H7 (cell line): ENCODE data around the gene DCX. TPM values are rescaled to one million over a fixed set of nuclear protein-coding genes. Genes with fewer than 3 reads are reported as not detected.

ENCODE experiments used
- DNase-seq: peaks from one replicate; pipeline ENCODE4 v3.0.0; 2012
- H3K27me3 ChIP-seq: 2 replicates; pipeline ENCODE4 v1.6.0; 2011; ENCODE audit warnings: mild to moderate bottlenecking, low read length; ENCODE audit not compliant: control insufficient read depth, insufficient read depth
- H3K36me3 ChIP-seq: replicated peaks from 2 replicates; pipeline ENCODE4 v1.5.1; 2011; ENCODE audit warnings: low read length; ENCODE audit not compliant: control insufficient read depth, insufficient read depth
- H3K4me3 ChIP-seq: 2 replicates; pipeline ENCODE4 v1.5.1; 2011; ENCODE audit warnings: low read depth, mild to moderate bottlenecking, control low read depth, low read length, moderate library complexity; ENCODE audit not compliant: insufficient read depth
- total RNA-seq: library from RNA; depleted of rRNA; stranded (reverse); fragments of >200 nt; shearing (Covaris generic); gene quantifications from 2 replicates; pipeline ENCODE4 v1.2.3, GENCODE V29; 2014; rRNA removed

DCX gene
- total RNA-seq, 1 experiment from 2014 or later, result 1.4 TPM

DNA sequence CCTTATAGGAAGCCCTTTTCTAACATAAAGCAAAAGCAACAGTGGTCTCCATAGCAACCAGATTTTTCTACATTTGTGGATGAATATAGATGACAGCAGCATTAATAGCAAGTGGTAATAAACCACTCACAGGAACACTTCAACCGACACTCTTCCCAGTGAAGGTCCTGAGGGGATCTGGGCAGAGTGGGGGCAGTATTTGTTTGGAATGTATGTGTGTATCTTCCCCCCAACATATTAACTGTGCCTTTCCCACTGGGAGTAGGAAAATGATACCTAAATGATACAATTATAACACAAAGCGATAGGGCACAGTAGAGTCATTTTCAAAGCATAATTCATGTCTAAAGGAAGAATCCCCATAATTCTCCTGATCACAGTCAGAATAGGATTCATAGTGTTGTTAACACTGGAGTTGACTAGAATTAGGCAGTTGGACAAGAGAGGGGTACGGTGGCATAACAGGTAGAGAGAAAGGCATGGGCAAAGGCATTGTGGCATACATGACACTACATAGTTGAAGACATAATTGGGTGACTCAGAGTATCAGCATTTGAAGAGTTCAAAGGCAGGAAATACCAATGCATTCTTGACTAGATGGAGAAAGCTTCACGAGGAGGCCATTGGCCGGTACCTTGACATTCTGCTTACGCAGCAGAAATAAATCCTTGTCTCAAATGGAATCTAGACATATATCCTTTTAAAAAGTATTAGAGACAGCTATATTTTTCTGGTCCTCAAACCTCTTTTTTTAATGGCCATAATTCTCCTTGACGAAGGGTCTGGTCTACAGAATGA is 156.9 kb downstream of the DCX start:
- Histone ChIP-seq H3K36me3 (no peaks in the 10 kb centered on the region), H3K27me3 (no peaks in the 10 kb centered on the region), H3K4me3 (no peak overlapping the region)
- no peak for DNase-seq

DNA sequence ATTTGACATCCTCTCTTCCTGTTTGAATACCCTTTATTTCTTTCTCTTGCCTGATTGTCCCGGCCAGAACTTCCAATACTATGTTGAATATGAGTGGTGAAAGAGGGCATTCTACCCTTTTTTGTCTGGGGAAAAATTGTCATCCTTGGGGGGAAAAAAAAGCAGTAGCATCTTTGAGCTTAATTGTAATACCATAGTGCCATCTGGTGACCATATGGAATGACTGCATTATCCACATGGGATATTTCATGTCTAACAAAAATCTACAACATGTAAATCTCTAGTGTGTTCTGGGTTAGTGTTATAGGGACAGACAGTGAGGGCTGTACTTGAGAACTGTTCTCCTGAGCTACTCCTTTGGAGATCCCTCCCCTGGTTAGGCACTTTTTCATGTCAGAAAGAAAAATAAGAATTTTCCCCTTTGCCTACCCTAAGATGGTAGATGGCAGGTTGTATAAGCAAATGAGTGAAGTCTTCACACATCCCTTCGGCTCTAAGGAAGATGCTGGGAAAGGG is 167.7 kb downstream of the DCX start:
- H3K27me3 ChIP-seq, result no peaks in the 10 kb centered on the region
- no peaks in the 10 kb centered on the region for H3K36me3 ChIP-seq
- H3K4me3 ChIP-seq, result no peak overlapping the region
- peak; percentile 36 for DNase-seq

Other genes with a start within 250 kb of the DCX start
- gene CAPN6, start 141.7 kb downstream of the DCX start, total RNA-seq, result 0.70 and 1.7 TPM in 2 replicates
- 0.17 and 0.30 TPM in 2 replicates for gene SERTM2, start 99.5 kb upstream of the DCX start, total RNA-seq